Kidney (tissue), 14 donors: ENCODE measurements around the gene SLC25A20. TPM values are rescaled to one million over a fixed set of nuclear protein-coding genes. Genes with fewer than 3 reads are reported as not detected.
A peak's percentile ranks its signal among the peaks of the same experiment; 100 is the strongest.

Source experiments
- DNase-seq, 5 donors: peaks; one replicate each; pipeline ENCODE4 v3.0.0-alpha.2; 2013 to 2020
- FAIRE-seq: peaks from 2 replicates; lab custom pipeline; 2012; peaks lifted over from hg19 to GRCh38; lab: Jason Lieb, UNC
- H3K27ac ChIP-seq, 2 donors: one replicate each; pipeline ENCODE4 v1.7.0; 2013; ENCODE audit warnings: low read depth in 2 of 2, low read length in 2 of 2, inconsistent platforms in 1 of 2
- H3K27me3 ChIP-seq: one replicate; pipeline ENCODE4 v1.7.1; 2013; ENCODE audit warnings: low read length, inconsistent platforms; ENCODE audit not compliant: control insufficient read depth, insufficient read depth
- H3K36me3 ChIP-seq, 3 donors: one replicate each; pipeline versions ENCODE4 v1.7.0 to v1.7.1; 2013; ENCODE audit warnings: low read length in 3 of 3, control low read depth in 1 of 3, inconsistent platforms in 1 of 3; ENCODE audit not compliant: insufficient read depth in 3 of 3, control insufficient read depth in 2 of 3
- H3K4me1 ChIP-seq, 3 donors: one replicate each; pipeline versions ENCODE4 v1.7.0 to v1.7.1; 2013; ENCODE audit warnings: low read length in 3 of 3, inconsistent platforms in 1 of 3, low read depth in 1 of 3; ENCODE audit not compliant: control insufficient read depth in 2 of 3, insufficient read depth in 2 of 3
- H3K4me3 ChIP-seq, 3 donors: one replicate each; pipeline versions ENCODE4 v1.7.0 to v1.8.1; 2013; ENCODE audit warnings: low read length in 3 of 3, control low read depth in 1 of 3, inconsistent platforms in 1 of 3
- H3K9ac ChIP-seq, 3 donors: one replicate each; pipeline versions ENCODE4 v1.7.0 to v1.7.1; 2013; ENCODE audit warnings: low read length in 3 of 3, control low read depth in 1 of 3, inconsistent platforms in 1 of 3
- H3K9me3 ChIP-seq, 3 donors: one replicate each; pipeline versions ENCODE4 v1.7.0 to v1.7.1; 2013; ENCODE audit warnings: low read length in 3 of 3, control low read depth in 1 of 3, inconsistent platforms in 1 of 3; ENCODE audit not compliant: control insufficient read depth in 2 of 3, insufficient read depth in 1 of 3
- intact Hi-C: fragments of 100-400 bp; cut with DNase I; formaldehyde crosslinking; loops from one replicate; pipeline ENCODE4 v1.11.1; 2022
- polyA plus RNA-seq: library from polyadenylated mRNA; stranded (reverse); fragments of 350-450 nt; fragmentation: Illumina TruSeq; extraction: RNeasy Lipid Tissue Mini Kit (QIAGEN cat#74804); gene quantifications from one replicate; pipeline ENCODE4 v1.2.3, GENCODE V29; 2014; ENCODE audit warnings: low read depth, low replicate concordance; ENCODE audit not compliant: insufficient read depth
- total RNA-seq: library from RNA; stranded (reverse); fragmentation: NEBNext Ultra II Directional; extraction: Animal tissue kit (Norgen Biotek cat#: 25700); gene quantifications from one replicate; pipeline ENCODE4 v1.2.1, GENCODE V29; 2021
- TF ChIP-seq, protein P1 (sequence below): IDR thresholded peaks from 3 replicates; pipeline ENCODE4 v1.5.1; 2012; ENCODE audit warnings: mild to moderate bottlenecking, moderate library complexity, borderline replicate concordance; ENCODE audit not compliant: insufficient read depth; ENCODE audit errors: extremely low read depth
- donor health status: control.
- donor health status: control.
- donor health status: control.
- donor health status: control.
- donor health status: control.
- donor health status: DM: yes; HTN: yes; CAD: no.
- donor health status: Normal renal cell carcinoma (clear cell type).

The SLC25A20 gene
- total and polyA plus RNA-seq, 2 donors from 2014 or later = 9.9 to 59.2 TPM

DNA sequence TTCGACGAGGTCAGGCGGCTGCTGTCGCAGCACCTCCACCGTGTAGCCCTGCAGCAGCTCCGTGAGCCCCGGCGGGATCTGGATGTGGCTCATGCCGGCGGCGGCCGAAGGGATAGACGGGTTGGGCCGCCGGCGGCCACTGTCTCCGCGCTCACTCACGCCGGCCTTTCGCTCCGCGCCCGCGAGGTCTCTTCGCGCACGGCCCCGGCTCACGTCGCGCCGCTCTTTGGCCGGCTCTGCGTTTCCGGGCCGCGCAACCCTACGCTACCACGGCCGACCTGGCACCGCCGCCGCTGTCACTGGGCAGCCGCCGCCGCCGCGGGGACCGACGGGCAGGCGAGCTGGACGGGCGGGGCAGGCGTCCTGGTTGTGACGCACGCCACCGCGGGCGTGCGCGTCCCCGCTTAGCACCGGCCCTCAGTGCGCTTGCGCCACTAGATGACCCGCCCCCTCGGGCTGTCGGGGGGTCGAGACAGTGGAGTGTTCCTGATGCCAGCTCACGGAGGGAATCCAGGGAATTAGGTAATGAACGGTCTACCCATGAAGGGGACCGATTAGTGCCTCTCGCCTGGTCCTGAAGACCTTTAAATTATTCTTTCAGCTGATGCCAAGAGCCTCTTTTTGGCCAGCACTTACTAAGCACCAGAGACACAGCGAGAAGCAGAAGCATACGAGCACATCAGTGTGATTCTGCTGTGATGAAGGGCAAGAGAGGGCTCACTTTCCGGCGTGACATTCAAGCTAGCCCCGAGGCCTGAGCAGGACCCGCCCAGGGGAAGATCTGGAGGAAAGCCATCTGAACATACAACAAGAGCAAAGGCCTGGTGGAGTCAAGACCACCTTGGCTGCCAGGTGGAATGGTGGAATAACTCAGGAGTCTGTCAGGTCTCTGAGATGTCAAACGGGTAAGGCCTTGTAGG is 50.9 kb downstream of the SLC25A20 start, which contains the start of gene PRKAR2A:
PRKAR2A (minus strand) TSS at position 371 of the 920 bp plus-strand sequence; CDS start at position 93, 278 bp downstream.
- Histone ChIP-seq H3K27ac (peak within 1 kb of the TSS; percentile 94 to 95), H3K4me3 (peak within 1 kb of the TSS; percentile 74 to 87 (median 84)), H3K4me1 (peaks cover 0 to 7% (median 0%) of the 10 kb centered on the region in 3 donors), H3K27me3 (no peaks in the 10 kb centered on the region), H3K9ac (peak within 1 kb of the TSS; percentile 60 to 80 (median 80)), H3K36me3 (no peaks in the 10 kb centered on the region), H3K9me3 (no peaks in the 10 kb centered on the region)
- TF ChIP-seq, protein P1, sequence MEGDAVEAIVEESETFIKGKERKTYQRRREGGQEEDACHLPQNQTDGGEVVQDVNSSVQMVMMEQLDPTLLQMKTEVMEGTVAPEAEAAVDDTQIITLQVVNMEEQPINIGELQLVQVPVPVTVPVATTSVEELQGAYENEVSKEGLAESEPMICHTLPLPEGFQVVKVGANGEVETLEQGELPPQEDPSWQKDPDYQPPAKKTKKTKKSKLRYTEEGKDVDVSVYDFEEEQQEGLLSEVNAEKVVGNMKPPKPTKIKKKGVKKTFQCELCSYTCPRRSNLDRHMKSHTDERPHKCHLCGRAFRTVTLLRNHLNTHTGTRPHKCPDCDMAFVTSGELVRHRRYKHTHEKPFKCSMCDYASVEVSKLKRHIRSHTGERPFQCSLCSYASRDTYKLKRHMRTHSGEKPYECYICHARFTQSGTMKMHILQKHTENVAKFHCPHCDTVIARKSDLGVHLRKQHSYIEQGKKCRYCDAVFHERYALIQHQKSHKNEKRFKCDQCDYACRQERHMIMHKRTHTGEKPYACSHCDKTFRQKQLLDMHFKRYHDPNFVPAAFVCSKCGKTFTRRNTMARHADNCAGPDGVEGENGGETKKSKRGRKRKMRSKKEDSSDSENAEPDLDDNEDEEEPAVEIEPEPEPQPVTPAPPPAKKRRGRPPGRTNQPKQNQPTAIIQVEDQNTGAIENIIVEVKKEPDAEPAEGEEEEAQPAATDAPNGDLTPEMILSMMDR = peak; percentile 0
- intact Hi-C loops = no loop called here
- FAIRE-seq (no peak), DNase-seq (peak; percentile 90 to 96 (median 94))

DNA sequence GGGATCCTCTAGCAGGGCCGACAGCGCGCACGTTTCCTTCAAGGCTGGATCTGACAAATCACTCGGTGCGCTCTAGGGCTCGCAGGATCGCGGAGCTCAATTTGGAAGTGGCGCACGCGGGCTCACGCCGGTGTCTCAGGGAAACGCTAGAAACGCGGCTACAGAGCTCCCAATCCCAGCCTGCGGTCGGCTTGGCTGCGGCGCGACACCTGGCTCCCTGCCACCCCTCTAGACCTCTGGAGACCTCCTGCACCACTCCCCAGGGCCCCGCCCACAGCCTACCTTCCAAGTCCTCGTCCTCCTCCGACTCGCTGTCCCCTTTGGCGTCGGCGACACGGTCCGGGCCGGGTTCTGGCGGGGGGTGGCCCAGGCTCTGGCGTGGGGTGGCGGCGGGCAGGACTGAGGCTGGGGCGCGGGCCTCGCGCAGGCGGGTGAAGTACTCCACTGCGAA is 51.6 kb downstream of the SLC25A20 start:
- Histone ChIP-seq H3K27me3 (no peaks in the 10 kb centered on the region), H3K4me3 (peak overlapping the region; percentile 56 to 87 (median 84)), H3K4me1 (peaks cover 0 to 7% (median 0%) of the 10 kb centered on the region in 3 donors), H3K27ac (peak overlapping the region; percentile 94 to 95), H3K9me3 (no peaks in the 10 kb centered on the region), H3K9ac (peak overlapping the region; percentile 24 to 80 (median 80)), H3K36me3 (no peaks in the 10 kb centered on the region)
- DNase-seq (peak; percentile 65 to 92 (median 82)), FAIRE-seq (no peak)
- intact Hi-C loops = no loop called here
- TF ChIP-seq, protein P1 = no peak

DNA sequence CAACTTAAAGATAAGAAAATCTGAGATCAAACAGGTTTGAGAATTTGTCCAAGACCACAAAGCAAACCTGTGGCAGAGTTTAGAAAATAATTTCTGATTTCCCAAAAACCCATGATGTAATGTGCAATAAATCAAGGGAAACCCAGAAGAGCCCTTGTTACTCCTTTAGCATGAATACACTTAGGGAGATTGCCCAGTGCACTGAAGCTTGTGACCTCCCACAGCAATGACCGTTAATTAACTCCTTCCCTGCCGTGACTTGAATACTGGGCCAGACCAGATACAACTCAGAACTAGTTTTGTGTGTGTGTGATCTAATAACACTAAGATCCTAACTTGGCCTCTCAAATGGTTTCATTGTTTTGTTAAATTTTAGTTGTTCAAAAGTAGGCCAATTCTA is 53.5 kb downstream of the SLC25A20 start:
- intact Hi-C loops = no loop called here
- H3K36me3 ChIP-seq = no peaks in the 10 kb centered on the region
- DNase-seq (peak in 2 of 5 donors; percentile 31 to 55), FAIRE-seq (no peak)
- TF ChIP-seq, protein P1 = no peak
- H3K27me3 ChIP-seq = no peaks in the 10 kb centered on the region
- H3K4me3 ChIP-seq = no peak overlapping the region
- peaks cover 0 to 7% (median 0%) of the 10 kb centered on the region in 3 donors for H3K4me1 ChIP-seq
- H3K9me3 ChIP-seq = no peaks in the 10 kb centered on the region
- H3K27ac ChIP-seq = no peak overlapping the region
- no peak overlapping the region for H3K9ac ChIP-seq
